HG02763 (cell line): ENCODE results near the gene ENKD1.
A peak's percentile ranks its signal among the peaks of the same experiment; 100 is the strongest.
"Not testable (repeated sequence)": the region's sequence is repeated elsewhere in the genome, so short reads cannot be mapped to it uniquely, and the experiment has no call there.

Experiments
- ATAC-seq: cut with Tn5 transposase; IDR thresholded peaks from one replicate; pipeline ENCODE4 v1.9.1; 2021; ENCODE audit warnings: mild to moderate bottlenecking, moderate library complexity; ENCODE audit not compliant: unreplicated experiment

The ENKD1 gene, protein sequence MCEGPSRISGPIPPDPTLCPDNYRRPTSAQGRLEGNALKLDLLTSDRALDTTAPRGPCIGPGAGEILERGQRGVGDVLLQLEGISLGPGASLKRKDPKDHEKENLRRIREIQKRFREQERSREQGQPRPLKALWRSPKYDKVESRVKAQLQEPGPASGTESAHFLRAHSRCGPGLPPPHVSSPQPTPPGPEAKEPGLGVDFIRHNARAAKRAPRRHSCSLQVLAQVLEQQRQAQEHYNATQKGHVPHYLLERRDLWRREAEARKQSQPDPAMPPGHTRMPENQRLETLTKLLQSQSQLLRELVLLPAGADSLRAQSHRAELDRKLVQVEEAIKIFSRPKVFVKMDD

DNA sequence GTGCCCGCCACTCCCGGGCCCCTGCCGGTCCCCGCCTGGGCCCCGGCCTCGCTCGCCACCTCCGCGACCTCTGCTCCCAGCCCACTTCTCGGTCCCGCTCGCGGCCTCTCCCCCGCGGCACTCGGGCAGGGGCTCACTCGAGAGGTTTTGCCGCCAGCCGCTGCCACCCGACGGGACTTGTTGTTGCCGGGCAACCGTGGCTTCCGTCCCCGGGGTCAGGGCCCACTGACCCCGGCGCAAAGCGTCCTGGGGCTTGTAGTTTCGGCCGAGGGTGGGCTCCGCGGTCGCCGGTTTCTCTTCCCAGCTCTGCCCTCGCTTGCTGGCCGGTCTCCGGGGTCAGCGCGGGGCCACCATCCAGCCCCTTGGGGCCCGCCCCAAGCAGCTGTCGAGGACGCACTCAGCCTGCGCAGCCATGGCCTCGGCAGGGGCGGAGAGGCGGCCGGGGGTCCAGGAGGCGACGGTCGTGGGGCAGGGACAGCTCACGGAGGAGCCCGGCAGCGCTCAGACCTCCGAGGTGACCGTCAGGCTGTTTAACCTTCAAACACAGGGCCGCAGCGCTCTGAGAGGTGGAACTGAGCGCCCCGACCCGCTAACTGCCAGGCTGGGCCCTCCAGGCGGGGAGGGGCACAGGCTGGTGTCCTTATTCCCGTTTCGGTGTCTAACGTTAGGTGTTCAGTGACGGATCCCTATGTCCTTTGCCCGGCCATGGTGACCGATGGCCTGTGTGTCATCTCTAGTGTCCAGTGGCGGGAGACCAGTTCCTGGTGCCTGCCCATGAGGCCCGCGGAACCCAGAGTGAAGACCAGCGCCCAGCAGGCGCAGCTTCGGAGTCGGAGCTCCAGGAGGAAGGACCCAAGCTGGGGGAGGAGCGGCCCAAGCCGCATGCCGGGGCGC, at the start of gene ENKD1, which contains the start of gene C16orf86:
TSS of gene ENKD1 (minus strand) at position 192 of the 894 bp plus-strand sequence. CDS start 308 bp downstream, outside the sequence.
TSS of gene C16orf86 (plus strand) at position 256 of the 894 bp plus-strand sequence. CDS start at position 413, 157 bp downstream.
- ATAC-seq, result peak; percentile 54

DNA sequence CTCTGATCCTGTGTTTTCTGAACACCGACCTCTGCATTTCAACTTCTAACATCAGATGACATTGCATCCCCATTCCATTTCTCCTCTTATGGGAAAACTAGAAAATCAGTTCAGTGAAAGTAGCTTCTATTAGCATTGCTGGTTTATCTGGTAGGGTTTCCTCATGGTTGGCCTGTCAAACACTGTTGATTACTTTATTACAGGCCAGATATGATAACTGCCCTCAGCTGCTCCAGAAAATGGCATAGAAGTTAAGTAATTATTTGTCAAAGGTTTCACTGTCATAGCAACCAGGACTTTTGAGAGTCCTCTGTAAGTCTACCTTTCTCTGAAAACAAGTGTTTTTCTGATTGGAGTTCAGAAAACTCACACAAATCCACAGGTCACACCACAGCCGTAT, 49.5 kb upstream of the ENKD1 start:
- ATAC-seq, result no peak

DNA sequence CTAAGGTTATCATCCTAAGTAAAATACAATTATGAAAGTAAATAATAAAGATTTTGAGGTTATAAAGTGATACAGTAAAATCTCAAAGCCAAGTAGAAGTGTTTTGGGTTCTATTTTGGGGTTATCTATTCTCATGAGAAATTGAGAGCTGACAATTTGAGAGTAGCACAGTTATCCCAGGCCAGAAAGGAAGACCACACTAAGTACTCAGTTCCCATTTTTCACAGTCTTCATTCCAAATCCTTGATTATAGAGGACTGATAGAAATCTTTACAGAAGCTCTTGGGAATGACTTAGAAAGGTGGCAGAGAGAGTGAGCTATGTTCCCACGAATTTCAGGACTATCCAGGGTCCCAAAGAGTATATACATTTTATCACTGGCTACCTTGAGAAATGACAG, 48.0 kb upstream of the ENKD1 start:
- ATAC-seq, result no peak

DNA sequence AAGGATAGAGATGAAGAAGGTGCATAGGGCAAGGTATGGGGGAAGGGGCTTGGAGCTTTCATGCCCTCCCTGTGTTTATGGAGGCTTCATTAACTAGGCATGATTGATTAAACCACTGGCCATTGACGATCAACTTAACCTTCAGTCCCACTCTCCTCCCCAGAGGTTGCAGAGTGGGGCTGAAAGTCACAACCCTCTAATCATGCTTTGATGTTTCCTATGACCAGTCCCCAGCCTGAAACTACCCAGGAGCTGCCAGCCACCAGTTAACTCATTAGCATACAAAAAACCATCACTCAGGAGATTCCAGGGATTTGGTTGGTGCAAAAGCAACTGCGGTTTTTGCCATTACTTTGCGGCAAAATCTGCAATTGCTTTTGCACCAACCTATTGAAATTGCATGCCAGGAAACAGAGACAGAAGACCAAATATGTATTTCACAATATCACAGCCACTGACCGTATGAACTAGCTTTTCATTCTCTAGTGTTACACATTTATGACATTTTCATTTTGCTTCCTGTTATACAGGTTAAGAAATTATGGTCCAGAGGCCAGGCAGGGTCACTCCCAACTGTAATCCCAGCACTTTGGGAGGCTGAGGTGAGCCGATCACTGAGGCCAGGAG, 47.2 kb upstream of the ENKD1 start:
- ATAC-seq, result no peak

DNA sequence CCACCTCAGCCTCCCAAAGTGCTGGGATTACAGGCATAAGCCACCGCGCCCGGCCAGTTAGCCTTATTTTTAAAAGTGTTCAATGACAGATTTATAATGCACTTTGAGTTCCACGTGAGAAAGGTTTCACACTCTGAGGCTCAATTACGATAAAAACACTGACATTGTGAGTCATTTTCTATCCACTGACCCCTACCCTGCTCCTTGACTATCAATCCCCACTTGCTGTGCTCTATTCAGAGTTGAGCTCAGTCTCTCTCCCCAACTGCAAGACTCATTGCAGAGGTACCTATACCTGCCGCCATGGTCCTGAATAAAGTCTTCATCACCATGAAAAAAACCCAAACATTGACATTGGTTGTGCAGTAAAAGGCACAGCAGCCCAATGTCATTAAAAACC, 44.1 kb upstream of the ENKD1 start:
- ATAC-seq, result no peak

DNA sequence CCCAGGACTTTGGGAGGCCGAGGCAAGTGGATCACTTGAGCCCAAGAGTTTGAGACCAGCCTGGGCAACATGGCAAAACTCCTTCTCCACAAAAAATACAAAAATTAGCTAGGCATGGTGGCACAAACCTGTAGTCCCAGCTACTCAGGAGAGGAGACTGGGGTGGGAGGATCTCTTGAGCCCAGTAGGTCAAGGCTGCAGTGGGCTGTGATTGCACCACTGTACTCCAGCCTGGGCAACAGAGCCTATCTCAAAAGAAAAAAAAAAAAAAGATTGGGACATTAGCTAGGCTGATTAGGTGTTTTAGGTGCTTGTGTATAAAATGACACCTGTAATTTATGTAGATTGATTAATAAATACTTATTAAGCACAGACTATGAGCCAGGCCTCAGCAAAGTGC, 42.5 kb upstream of the ENKD1 start:
- no peak for ATAC-seq

DNA sequence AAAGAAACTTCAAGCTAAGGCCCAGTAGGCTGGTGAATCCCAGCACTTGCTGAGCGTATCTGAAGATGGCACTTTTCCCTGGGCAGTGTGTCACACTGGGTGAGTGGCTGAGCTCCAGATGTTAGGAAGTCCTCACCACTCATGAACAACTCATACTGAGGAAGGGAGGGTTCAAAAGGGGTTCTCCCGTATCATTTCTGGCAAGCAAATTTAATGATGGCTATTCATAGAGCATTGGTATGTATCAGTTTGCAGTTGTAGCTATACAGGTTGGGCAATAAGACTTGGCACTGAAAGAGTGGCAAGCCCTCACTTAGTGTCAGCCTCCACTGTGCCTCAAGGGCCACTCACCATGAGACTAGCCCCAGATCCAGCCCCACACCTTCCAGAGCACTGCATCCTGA, 41.8 kb upstream of the ENKD1 start:
- no peak for ATAC-seq

DNA sequence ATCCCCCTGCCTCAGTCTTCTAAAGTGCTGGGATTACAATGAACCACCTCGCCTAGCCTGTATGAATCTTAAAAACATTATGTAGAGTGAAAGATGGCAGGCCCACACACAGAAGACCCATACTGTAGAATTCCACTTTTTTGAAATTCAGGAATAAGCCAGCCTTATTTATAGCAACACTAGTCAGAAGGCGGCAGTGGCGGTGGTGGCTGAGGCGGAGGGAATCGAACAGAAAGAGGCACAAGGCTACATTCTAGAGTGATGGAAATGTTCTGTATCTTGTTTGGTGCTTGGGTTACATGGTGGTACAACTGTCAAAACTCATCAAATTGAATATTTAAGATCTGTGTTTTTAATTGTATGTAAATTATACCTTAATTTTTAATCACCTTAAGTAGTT, 41.2 kb upstream of the ENKD1 start:
- ATAC-seq, result no peak

DNA sequence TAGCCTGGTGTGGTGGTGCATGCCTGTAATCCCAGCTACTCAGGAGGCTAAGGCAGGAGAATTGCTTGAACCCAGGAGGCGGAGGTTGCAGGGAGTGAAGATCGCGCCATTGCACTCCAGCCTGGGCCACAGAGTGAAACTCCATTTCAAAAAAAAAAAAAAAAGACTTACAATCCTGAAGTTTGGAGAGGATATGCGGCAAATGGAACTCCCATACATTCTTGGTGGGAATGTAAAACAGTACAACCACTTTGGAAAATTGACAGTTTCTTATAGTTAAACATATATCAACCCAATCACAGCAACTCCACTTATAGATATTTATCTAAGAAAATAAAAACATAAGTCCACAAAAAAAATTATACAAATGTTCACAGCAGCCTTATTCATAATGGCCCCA, 40.7 kb upstream of the ENKD1 start:
- no peak for ATAC-seq

DNA sequence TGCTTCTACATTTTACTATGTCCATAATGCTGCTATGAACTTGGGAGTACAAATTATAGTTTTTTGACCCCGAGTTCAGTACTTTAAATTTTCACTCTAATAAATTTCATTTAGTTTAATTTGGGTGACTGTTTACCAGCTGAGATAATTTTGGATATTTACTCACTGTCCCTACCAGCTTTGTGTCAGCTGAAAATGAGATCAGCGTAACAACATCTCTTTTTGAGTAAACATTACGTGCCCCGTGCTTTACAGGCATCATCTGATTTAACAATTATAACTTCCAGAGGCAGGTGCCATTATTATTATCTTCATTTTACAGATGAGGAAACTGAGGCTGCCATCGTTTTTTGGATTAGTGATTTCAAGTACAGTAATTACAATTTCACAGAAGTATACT, 37.6 kb upstream of the ENKD1 start:
- no peak for ATAC-seq

DNA sequence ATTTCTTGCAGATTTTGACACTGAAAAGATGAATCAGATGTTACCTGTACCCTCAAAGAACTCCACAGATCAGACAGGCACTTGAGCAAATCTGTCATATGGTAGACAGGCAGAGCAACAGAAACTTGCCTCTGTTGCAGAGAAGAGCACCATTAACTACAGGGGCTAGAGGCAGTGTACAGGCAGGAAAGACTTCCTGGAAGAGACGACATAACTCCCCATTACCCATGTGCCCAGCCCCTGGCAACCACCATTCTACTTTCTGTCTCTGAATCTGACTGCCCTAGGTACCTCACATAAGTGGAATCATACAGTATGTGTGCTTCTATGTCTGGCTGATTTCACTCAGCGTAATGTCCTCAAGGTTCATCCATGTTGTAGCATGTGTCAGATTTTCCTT, 37.1 kb upstream of the ENKD1 start:
- ATAC-seq, result no peak

DNA sequence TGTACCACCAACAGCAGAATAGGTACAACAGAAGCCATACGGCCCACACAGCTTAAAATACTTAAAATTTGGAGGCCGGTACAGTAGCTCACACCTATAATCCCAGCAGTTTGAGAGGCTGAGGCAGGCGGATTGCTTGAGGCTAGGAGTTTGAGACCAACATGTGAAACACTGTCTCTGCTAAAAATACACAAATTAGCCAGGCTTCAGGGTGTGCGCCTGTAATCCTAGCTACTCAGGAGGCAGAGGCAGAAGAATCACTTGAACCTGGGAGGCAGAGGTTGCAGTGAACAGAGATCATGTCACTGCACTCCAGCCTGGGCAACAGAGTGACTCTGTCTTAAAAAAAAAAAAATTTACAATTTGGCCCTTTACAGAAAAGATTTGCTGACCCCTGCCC, 35.6 kb upstream of the ENKD1 start:
- ATAC-seq, result no peak

DNA sequence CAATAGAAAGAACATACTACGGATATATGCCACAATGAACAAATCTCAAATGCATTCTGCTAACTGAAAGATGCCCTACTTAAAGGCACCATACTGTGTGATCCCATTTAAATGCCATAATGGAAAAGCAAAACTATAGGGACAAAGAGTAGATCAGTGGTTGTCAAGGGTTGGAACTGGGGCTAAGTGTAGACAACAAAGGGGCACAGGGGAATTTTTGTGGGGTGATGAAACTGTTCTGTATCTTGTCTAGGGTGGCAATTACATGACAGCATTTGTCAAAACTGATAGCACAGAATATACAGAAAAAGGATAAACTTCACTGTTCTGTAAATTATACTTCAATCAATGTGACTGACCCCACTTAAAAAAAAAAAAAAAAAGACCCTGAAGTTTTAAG, 34.9 kb upstream of the ENKD1 start:
- ATAC-seq, result no peak

DNA sequence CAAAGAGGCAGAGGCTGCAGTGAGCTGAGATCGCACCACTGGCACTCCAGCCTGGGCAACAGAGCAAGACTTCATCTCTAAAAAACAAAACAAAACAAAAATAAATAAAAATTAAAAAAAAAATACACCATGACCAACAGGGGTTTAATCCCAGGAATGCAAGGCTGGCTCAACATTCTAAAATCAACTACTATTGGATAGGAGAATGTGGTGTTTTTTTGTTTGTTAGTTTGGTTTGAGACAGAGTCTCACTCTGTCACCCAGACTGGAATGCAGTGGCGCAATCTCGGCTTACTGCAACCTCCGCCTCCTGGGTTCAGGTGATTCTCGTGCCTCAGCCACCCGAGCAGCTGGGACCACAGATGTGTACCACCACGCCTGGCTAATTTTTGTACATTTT, 32.7 kb upstream of the ENKD1 start:
- no peak for ATAC-seq

DNA sequence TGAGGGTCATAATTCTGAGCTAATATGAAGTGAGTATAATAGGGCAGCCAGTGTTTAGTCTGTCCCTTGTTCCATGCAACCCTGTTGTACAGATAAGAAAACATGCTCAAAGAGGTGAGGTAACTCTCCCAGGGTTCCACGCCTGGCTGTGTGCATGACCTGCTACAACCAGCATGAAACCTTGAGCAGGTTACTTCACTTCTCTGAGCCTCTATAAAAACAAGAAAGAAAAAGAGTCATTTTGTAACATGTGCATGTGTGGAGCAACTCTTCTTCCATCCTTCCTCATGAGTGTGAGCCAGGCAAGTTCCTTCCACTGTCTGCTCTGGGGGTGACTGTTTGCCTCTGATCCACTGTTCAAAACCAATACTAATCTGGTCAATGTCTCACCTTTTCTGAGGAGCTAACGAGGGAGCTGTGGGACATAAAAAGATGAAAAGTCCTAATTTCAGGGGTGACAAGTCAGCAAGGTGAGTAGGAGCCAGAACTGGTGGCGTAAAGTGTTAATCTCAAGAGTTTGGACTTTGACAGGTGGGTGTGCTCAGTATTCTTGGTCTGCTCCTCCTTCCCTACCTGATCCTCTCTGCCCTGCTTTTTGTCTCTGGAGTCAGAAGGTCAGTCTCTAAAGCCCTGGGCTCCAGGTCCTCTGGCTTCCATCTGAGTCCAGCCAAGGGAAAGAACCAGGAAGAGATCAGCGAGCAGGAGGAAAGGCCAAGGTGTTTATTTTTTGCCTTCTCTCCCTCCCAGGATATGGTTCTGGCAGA, 31.1 kb upstream of the ENKD1 start:
- ATAC-seq, result no peak

DNA sequence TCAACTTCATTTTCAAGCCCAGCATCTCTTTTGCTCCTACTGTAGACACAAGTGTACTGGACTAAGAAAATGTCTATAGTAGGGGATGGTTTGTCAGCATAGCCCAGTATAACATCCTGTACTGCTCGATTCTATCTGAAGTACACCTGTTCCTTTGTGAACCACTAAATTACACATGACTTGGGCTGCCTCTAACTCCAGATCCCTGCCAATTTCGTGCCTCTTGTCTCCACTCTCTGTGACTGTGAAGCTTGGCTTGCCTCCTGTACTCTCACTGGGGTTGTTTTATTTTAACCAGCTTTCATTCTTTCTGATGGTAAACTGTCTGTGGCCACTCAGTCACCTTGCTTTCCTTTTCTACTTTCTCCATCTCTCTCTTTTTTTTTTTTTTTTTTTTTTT, 28.1 kb upstream of the ENKD1 start:
- no peak for ATAC-seq

DNA sequence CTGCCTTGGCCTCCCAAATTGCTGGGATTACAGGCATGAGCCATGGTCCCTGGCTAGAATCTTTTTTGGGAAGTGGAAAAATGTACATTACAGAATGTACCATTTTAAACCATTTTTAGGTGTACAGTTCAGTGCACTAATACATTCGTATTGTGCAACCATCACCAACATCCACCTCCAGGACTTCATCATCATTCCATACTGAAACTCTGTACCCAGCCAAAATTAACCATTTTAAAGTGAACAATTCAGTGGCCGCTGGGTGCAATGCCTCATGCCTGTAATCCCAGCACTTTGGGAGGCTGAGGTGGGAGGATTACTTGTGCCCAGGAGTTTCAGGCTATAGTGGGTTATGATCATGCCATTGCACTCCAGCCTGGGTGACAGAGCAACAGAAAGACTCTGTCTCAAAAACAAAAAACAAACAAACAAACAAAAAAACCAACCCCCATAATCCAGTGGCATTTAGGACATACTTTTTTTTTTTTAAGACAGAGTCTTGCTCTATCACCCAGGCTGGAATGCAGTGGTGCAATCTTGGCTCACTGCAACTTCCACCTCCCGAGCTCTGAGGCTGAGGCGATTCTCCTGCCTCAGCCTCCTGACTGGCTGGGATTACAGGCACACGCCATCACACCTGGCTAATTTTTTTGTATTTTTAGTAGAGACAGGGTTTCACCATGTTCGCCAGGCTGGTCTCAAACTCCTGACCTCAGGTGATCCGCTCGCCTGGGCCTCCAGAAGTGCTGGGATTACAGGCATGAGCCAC, 27.2 kb upstream of the ENKD1 start:
- ATAC-seq, result not testable (repeated sequence)

DNA sequence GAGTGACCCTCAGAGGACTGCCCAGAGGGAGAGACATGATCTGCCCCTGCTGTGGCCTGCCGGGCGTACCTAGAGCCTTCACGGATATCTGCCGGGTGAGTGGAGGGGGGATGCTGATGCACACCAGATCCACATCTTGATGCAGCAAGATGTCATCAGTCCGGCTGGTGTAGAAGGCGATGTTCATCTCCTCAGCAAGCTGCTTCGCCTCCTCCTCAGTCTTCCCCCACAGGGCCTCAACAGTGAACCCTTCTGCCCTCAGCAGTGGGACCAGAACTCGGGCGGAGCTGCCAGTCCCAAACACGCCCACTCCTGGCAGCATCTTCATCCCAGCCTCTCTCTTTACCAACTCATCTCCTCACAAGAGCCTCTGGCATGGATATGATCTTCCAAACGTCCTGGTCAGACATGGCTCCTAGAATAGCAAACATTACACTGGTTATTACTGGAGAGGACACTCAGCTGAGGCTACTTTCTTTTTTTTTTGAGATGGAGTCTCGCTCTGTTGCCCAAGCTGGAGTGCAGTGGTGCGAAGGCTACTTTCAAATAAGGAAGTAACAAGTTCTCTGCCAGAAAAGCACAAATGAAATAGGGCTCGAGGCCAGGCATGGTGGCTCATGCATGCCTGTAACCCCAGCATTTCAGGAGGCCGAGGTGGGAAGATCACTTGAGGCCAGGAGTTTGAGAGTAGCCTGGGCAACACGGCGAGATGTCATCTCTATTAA, 19.0 kb upstream of the ENKD1 start:
- ATAC-seq, result no peak

DNA sequence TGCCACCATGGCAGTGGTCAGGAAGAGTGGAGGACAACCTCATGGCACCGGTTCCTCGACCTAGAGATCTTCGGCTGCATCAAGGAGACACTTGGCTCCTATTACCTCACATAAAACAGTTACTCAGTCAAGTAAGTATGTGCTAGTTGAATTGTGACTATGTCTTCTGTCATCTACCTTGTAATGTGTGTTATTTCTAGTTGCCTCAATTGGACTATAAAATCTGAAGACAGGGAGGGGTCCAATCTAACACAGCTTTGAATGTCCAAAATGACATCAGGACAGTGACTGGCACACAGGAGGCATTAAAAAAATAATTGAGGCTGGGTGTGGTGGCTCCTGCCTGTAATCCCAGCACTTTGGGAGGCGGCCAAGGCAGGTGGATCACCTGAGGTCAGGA, 17.2 kb upstream of the ENKD1 start:
- no peak for ATAC-seq
